ENCODE measurements around the gene PRELP. TPM values are rescaled to one million over a fixed set of nuclear protein-coding genes. Genes with fewer than 3 reads are reported as not detected.

PRELP gene
- total RNA-seq, 1 donor from 2014 or later: 0.07 TPM

GRCh38 chr1:203490607-203491006 lies 15.0 kb downstream of the PRELP start:
- Histone ChIP-seq H3K4me2 (ENCODE audit: low read length) (no peak overlapping the region), H3K27ac (ENCODE audit: low read depth, low read length) (no peak overlapping the region), H3K4me1 (ENCODE audit: insufficient read depth, low read length) (peaks cover 6% of the 10 kb centered on the region), H4K20me1 (ENCODE audit: insufficient read depth, low read length) (no peaks in the 10 kb centered on the region), H3K4me3 (ENCODE audit: insufficient read depth, low read depth, low read length) (no peak overlapping the region), H3K79me2 (ENCODE audit: insufficient read depth, low read length) (no peaks in the 10 kb centered on the region), H3K27me3 (ENCODE audit: insufficient read depth, low read length) (peaks cover 5% of the 10 kb centered on the region), H2AFZ (ENCODE audit: low read depth, low read length) (no peak overlapping the region), H3K9ac (ENCODE audit: low read length) (no peak overlapping the region), H3K36me3 (ENCODE audit: insufficient read depth, low read length) (no peaks in the 10 kb centered on the region), H3K9me3 (ENCODE audit: insufficient read depth, low read depth, low read length) (no peaks in the 10 kb centered on the region)
- H3K4me3 Mint-ChIP-seq (ENCODE audit: unreplicated experiment): no peak overlapping the region
- peaks cover 2% of the 10 kb centered on the region for H3K9me3 Mint-ChIP-seq (ENCODE audit: unreplicated experiment)
- peaks cover 16% of the 10 kb centered on the region for H3K27me3 Mint-ChIP-seq (ENCODE audit: low read depth, unreplicated experiment)
- no peak overlapping the region for H3K27ac Mint-ChIP-seq (ENCODE audit: unreplicated experiment)
- H3K36me3 Mint-ChIP-seq (ENCODE audit: low read depth, unreplicated experiment): no peaks in the 10 kb centered on the region
- FAIRE-seq (no peak), DNase-seq (ENCODE audit: low read depth) (no peak)
- TF ChIP-seq CTCF (IDR thresholded peaks at IDR 0.05; ENCODE audit: insufficient read depth, low read depth, low read length) (no peak), EZH2 (IDR thresholded peaks at IDR 0.05; ENCODE audit: insufficient read depth, low read length) (no peak)
- H3K4me1 Mint-ChIP-seq (ENCODE audit: low read depth, unreplicated experiment): no peaks in the 10 kb centered on the region

- Histone ChIP-seq H3K36me3 (ENCODE audit: insufficient read depth, low read length) (no peaks in the 10 kb centered on the region), H4K20me1 (ENCODE audit: insufficient read depth, low read length) (no peaks in the 10 kb centered on the region), H3K27me3 (ENCODE audit: insufficient read depth, low read length) (peaks cover 5% of the 10 kb centered on the region), H3K9ac (ENCODE audit: low read length) (no peak overlapping the region), H3K27ac (ENCODE audit: low read depth, low read length) (no peak overlapping the region), H3K4me1 (ENCODE audit: insufficient read depth, low read length) (peaks cover 6% of the 10 kb centered on the region), H3K4me3 (ENCODE audit: insufficient read depth, low read depth, low read length) (no peak overlapping the region), H2AFZ (ENCODE audit: low read depth, low read length) (no peak overlapping the region), H3K4me2 (ENCODE audit: low read length) (no peak overlapping the region), H3K79me2 (ENCODE audit: insufficient read depth, low read length) (no peaks in the 10 kb centered on the region), H3K9me3 (ENCODE audit: insufficient read depth, low read depth, low read length) (no peaks in the 10 kb centered on the region)
- Mint-ChIP-seq H3K27ac (ENCODE audit: unreplicated experiment) (no peak overlapping the region), H3K4me3 (ENCODE audit: unreplicated experiment) (no peak overlapping the region), H3K4me1 (ENCODE audit: low read depth, unreplicated experiment) (no peaks in the 10 kb centered on the region), H3K27me3 (ENCODE audit: low read depth, unreplicated experiment) (peaks cover 24% of the 10 kb centered on the region), H3K9me3 (ENCODE audit: unreplicated experiment) (no peaks in the 10 kb centered on the region), H3K36me3 (ENCODE audit: low read depth, unreplicated experiment) (no peaks in the 10 kb centered on the region)
- FAIRE-seq: no peak
- no peak for TF ChIP-seq CTCF (IDR thresholded peaks at IDR 0.05; ENCODE audit: insufficient read depth, low read depth, low read length)
- TF ChIP-seq EZH2 (IDR thresholded peaks at IDR 0.05; ENCODE audit: insufficient read depth, low read length): no peak
- no peak for DNase-seq (ENCODE audit: low read depth)
These were observed 16.1 kb downstream of the PRELP start for GRCh38 chr1:203491664-203492063.

GRCh38 chr1:203492082-203492747 lies 16.6 kb downstream of the PRELP start:
- Histone ChIP-seq H3K9me3 (ENCODE audit: insufficient read depth, low read depth, low read length) (no peaks in the 10 kb centered on the region), H2AFZ (ENCODE audit: low read depth, low read length) (no peak overlapping the region), H3K4me3 (ENCODE audit: insufficient read depth, low read depth, low read length) (no peak overlapping the region), H3K27me3 (ENCODE audit: insufficient read depth, low read length) (peaks cover 5% of the 10 kb centered on the region), H4K20me1 (ENCODE audit: insufficient read depth, low read length) (no peaks in the 10 kb centered on the region), H3K4me1 (ENCODE audit: insufficient read depth, low read length) (peaks cover 3% of the 10 kb centered on the region), H3K4me2 (ENCODE audit: low read length) (no peak overlapping the region), H3K9ac (ENCODE audit: low read length) (no peak overlapping the region), H3K36me3 (ENCODE audit: insufficient read depth, low read length) (no peaks in the 10 kb centered on the region), H3K79me2 (ENCODE audit: insufficient read depth, low read length) (no peaks in the 10 kb centered on the region), H3K27ac (ENCODE audit: low read depth, low read length) (no peak overlapping the region)
- no peaks in the 10 kb centered on the region for H3K9me3 Mint-ChIP-seq (ENCODE audit: unreplicated experiment)
- no peak overlapping the region for H3K4me3 Mint-ChIP-seq (ENCODE audit: unreplicated experiment)
- peaks cover 29% of the 10 kb centered on the region for H3K27me3 Mint-ChIP-seq (ENCODE audit: low read depth, unreplicated experiment)
- FAIRE-seq (no peak), DNase-seq (ENCODE audit: low read depth) (no peak)
- H3K36me3 Mint-ChIP-seq (ENCODE audit: low read depth, unreplicated experiment): no peaks in the 10 kb centered on the region
- no peaks in the 10 kb centered on the region for H3K4me1 Mint-ChIP-seq (ENCODE audit: low read depth, unreplicated experiment)
- TF ChIP-seq CTCF (IDR thresholded peaks at IDR 0.05; ENCODE audit: insufficient read depth, low read depth, low read length): no peak
- no peak for TF ChIP-seq EZH2 (IDR thresholded peaks at IDR 0.05; ENCODE audit: insufficient read depth, low read length)
- no peak overlapping the region for H3K27ac Mint-ChIP-seq (ENCODE audit: unreplicated experiment)

Measured in astrocyte (in vitro differentiated cells and primary cell).